H1 (cell line): ENCODE measurements around the gene FNDC1. TPM values are rescaled to one million over a fixed set of nuclear protein-coding genes. Genes with fewer than 3 reads are reported as not detected.

Experiments used
- CTCF ChIA-PET: fragments of 300-600 bp; sonication (Branson Sonifier 250); formaldehyde crosslinking; loops from one replicate; lab custom pipeline; 2021; ENCODE audit not compliant: partially characterized antibody; lab: Charles Lee
- POLR2A ChIA-PET: fragments of 300-600 bp; sonication (Branson Sonifier 250); formaldehyde crosslinking; loops from one replicate; lab custom pipeline; 2021; ENCODE audit warnings: inconsistent platforms; ENCODE audit not compliant: partially characterized antibody; lab: Charles Lee
- DNase-seq, 2 experiments: peaks; one replicate each; pipeline versions ENCODE4 v3.0.0 to v3.0.0-alpha.2; 2010 to 2022; ENCODE audit warnings: low spot score in 2 of 2, low read depth in 1 of 2, mixed read lengths in 1 of 2
- FAIRE-seq: peaks from 2 replicates; lab custom pipeline; 2011; peaks lifted over from hg19 to GRCh38; lab: Jason Lieb, UNC
- H2AFZ ChIP-seq: 2 replicates; pipeline ENCODE4 v1.8.1; 2012; ENCODE audit warnings: low read length, inconsistent platforms
- H2AK5ac ChIP-seq: 2 replicates; pipeline ENCODE4 v1.6.1; 2013; ENCODE audit warnings: low read depth, low read length
- H2BK120ac ChIP-seq: replicated peaks from 2 replicates; pipeline ENCODE3; 2013; ENCODE audit warnings: low read depth, low read length, inconsistent platforms
- H2BK12ac ChIP-seq: 2 replicates; pipeline ENCODE4 v1.6.1; 2013; ENCODE audit warnings: low read depth, low read length
- H2BK15ac ChIP-seq: 2 replicates; pipeline ENCODE4 v1.6.1; 2013; ENCODE audit warnings: low read length
- H2BK20ac ChIP-seq: 2 replicates; pipeline ENCODE4 v1.6.1; 2013; ENCODE audit warnings: low read length
- H2BK5ac ChIP-seq: 2 replicates; pipeline ENCODE4 v1.6.1; 2013; ENCODE audit warnings: low read depth, low read length
- H3K14ac ChIP-seq: 2 replicates; pipeline ENCODE4 v1.6.1; 2013; ENCODE audit warnings: inconsistent platforms; ENCODE audit not compliant: insufficient read length
- H3K18ac ChIP-seq: 2 replicates; pipeline ENCODE4 v1.6.1; 2013; ENCODE audit warnings: low read length; ENCODE audit errors: extremely low read depth
- H3K23ac ChIP-seq: 2 replicates; pipeline ENCODE4 v1.6.1; 2013; ENCODE audit warnings: inconsistent platforms; ENCODE audit not compliant: insufficient read length
- H3K23me2 ChIP-seq: 2 replicates; pipeline ENCODE4 v1.6.1; 2013; ENCODE audit warnings: low read depth, low read length
- H3K27ac ChIP-seq: 2 replicates; pipeline ENCODE4 v1.6.1; 2011; ENCODE audit warnings: low read depth, low read length, inconsistent platforms
- H3K27me3 ChIP-seq, 4 experiments: replicated peaks in 1 of 4; 1 replicate in 1 of 4; 2 replicates in 3 of 4; pipeline versions ENCODE4 v1.6.1 to v1.8.1; 2011 to 2013; ENCODE audit warnings: low read length in 3 of 4, mild to moderate bottlenecking in 3 of 4, inconsistent platforms in 2 of 4, mixed read lengths in 2 of 4, moderate library complexity in 1 of 4; ENCODE audit not compliant: control insufficient read depth in 3 of 4, insufficient read depth in 3 of 4; ENCODE audit errors: extremely low read depth in 1 of 4
- H3K36me3 ChIP-seq, 4 experiments: 2 replicates each; pipeline versions ENCODE4 v1.6.1 to v1.8.1; 2011 to 2013; ENCODE audit warnings: mild to moderate bottlenecking in 4 of 4, low read length in 3 of 4, moderate library complexity in 2 of 4, control low read depth in 1 of 4, inconsistent platforms in 1 of 4; ENCODE audit not compliant: insufficient read depth in 4 of 4, control insufficient read depth in 2 of 4
- H3K4ac ChIP-seq: replicated peaks from 2 replicates; pipeline ENCODE3; 2013; ENCODE audit warnings: low read length, low read depth, mixed read lengths, inconsistent platforms; ENCODE audit not compliant: insufficient read length
- H3K4me1 ChIP-seq, 4 experiments: replicated peaks in 1 of 4; 1 replicate in 1 of 4; 2 replicates in 3 of 4; pipeline versions ENCODE4 v1.6.1 to v1.8.1; 2011 to 2013; ENCODE audit warnings: low read length in 3 of 4, inconsistent platforms in 2 of 4, mixed read lengths in 1 of 4; ENCODE audit not compliant: insufficient read depth in 4 of 4, control insufficient read depth in 3 of 4
- H3K4me2 ChIP-seq, 2 experiments: 2 replicates each; pipeline versions ENCODE4 v1.6.1 to v1.8.1; 2011 to 2013; ENCODE audit warnings: low read depth in 2 of 2, low read length in 2 of 2, control low read depth in 1 of 2, inconsistent platforms in 1 of 2, mild to moderate bottlenecking in 1 of 2; ENCODE audit not compliant: insufficient read depth in 1 of 2
- H3K4me3 ChIP-seq, 4 experiments: fragments of 200-600, 300-600 bp in 1 of 4; sonication (generic), shearing (Covaris generic), sonication (Bioruptor Twin) in 1 of 4; 2 replicates each; pipeline versions ENCODE4 v1.5.1 to v1.8.1; 2011 to 2016; ENCODE audit warnings: low read length in 4 of 4, low read depth in 3 of 4, control low read depth in 2 of 4, inconsistent platforms in 2 of 4, mild to moderate bottlenecking in 2 of 4, mixed read lengths in 1 of 4, moderate library complexity in 1 of 4; ENCODE audit not compliant: insufficient read depth in 2 of 4; ENCODE audit errors: extremely low read depth in 1 of 4
- H3K56ac ChIP-seq: replicated peaks from 2 replicates; pipeline ENCODE3; 2013; ENCODE audit warnings: low read depth, mild to moderate bottlenecking, mixed read lengths, low read length, inconsistent platforms; ENCODE audit not compliant: insufficient read length
- H3K79me1 ChIP-seq: 2 replicates; pipeline ENCODE4 v1.6.1; 2013; ENCODE audit warnings: low read depth, low read length, control low read depth
- H3K79me2 ChIP-seq, 2 experiments: 2 replicates each; pipeline versions ENCODE4 v1.6.1 to v1.8.1; 2012 to 2013; ENCODE audit warnings: low read length in 2 of 2, mild to moderate bottlenecking in 2 of 2, inconsistent platforms in 1 of 2; ENCODE audit not compliant: insufficient read depth in 2 of 2, control insufficient read depth in 1 of 2
- H3K9ac ChIP-seq, 4 experiments: replicated peaks in 1 of 4; 1 replicate in 1 of 4; 2 replicates in 3 of 4; pipeline versions ENCODE4 v1.6.1 to v1.8.1; 2011 to 2013; ENCODE audit warnings: low read depth in 3 of 4, low read length in 3 of 4, control low read depth in 2 of 4, mild to moderate bottlenecking in 2 of 4, moderate library complexity in 2 of 4, inconsistent platforms in 1 of 4; ENCODE audit errors: extremely low read depth in 1 of 4
- H3K9me3 ChIP-seq, 2 experiments: 2 replicates each; pipeline versions ENCODE4 v1.6.1 to v1.8.1; 2012 to 2013; ENCODE audit warnings: mild to moderate bottlenecking in 2 of 2, moderate library complexity in 2 of 2, control low read depth in 1 of 2, inconsistent platforms in 1 of 2, low read depth in 1 of 2, low read length in 1 of 2, mixed read lengths in 1 of 2; ENCODE audit not compliant: insufficient read depth in 2 of 2
- H4K20me1 ChIP-seq, 2 experiments: replicated peaks in 1 of 2; 2 replicates each; pipeline versions ENCODE3 to v1.8.1; 2011 to 2013; ENCODE audit warnings: inconsistent platforms in 2 of 2, low read length in 2 of 2, mild to moderate bottlenecking in 1 of 2; ENCODE audit not compliant: insufficient read depth in 2 of 2, control insufficient read depth in 1 of 2
- H4K5ac ChIP-seq: 2 replicates; pipeline ENCODE4 v1.6.1; 2013; ENCODE audit warnings: low read length, low read depth, mixed read lengths, inconsistent platforms; ENCODE audit not compliant: insufficient read length
- H4K8ac ChIP-seq: 2 replicates; pipeline ENCODE4 v1.8.0; 2013; ENCODE audit warnings: mild to moderate bottlenecking, moderate library complexity, low read length, inconsistent platforms; ENCODE audit not compliant: insufficient read depth; ENCODE audit errors: extremely low read depth
- H4K91ac ChIP-seq: replicated peaks from 2 replicates; pipeline ENCODE3; 2013; ENCODE audit warnings: low read length, mixed read lengths, inconsistent platforms; ENCODE audit not compliant: insufficient read length
- JUND ChIP-seq: IDR thresholded peaks from 2 replicates; pipeline ENCODE4 v1.6.1; 2011; ENCODE audit warnings: mild to moderate bottlenecking, improper control_type of control experiment, low read length
- KDM4A ChIP-seq: IDR thresholded peaks from one replicate; pipeline ENCODE4 v1.7.1; 2012; ENCODE audit warnings: low read depth, mild to moderate bottlenecking, moderate library complexity, low read length, inconsistent platforms; ENCODE audit not compliant: severe bottlenecking
- SIRT6 ChIP-seq: IDR thresholded peaks from one replicate; pipeline ENCODE4 v1.7.1; 2012; ENCODE audit warnings: low read length, inconsistent platforms
- SUZ12 ChIP-seq: fragments of 200-600 bp; sonication (generic); IDR thresholded peaks from 2 replicates; pipeline ENCODE4 v1.6.1; 2012; ENCODE audit warnings: mild to moderate bottlenecking, inconsistent platforms, low read length, moderate library complexity, mixed read lengths
- YY1 ChIP-seq: IDR thresholded peaks from 2 replicates; pipeline ENCODE4 v1.6.1; 2011; ENCODE audit warnings: low read depth, mild to moderate bottlenecking, low read length
- WGBS, 2 experiments: shearing (Covaris generic) in 1 of 2; methylation state at CpG; one replicate each; pipeline versions ENCODE4 v1.1.6 to v1.1.7; 2013 to 2015; ENCODE audit warnings: low lambda C conversion rate in 2 of 2, mixed read lengths in 2 of 2, inconsistent platforms in 1 of 2, low coverage in 1 of 2, missing lambda C conversion rate in 1 of 2; ENCODE audit not compliant: insufficient replicate concordance in 2 of 2, insufficient coverage in 1 of 2, insufficient read length in 1 of 2; ENCODE audit errors: extremely low coverage in 1 of 2, missing lambda C conversion rate in 1 of 2; 5-methylcytosine and 5-hydroxymethylcytosine counted together
- polyA plus RNA-seq, 7 experiments: library from polyadenylated mRNA; depleted of rRNA in 3 of 7; stranded (reverse) in 5 of 7; unstranded in 2 of 7; fragments of >200 nt in 5 of 7; fragments of 200-250 nt in 2 of 7; gene quantifications; 1 replicate in 5 of 7; 2 replicates in 1 of 7; 4 replicates in 1 of 7; pipeline versions ENCODE4 v1.2.1 to v1.2.3, GENCODE V29; 2011 to 2013; ENCODE audit warnings: missing spikeins in 2 of 7, mixed read lengths in 2 of 7
- total RNA-seq: library from RNA; stranded (reverse); fragmentation: NEBNext Ultra II Directional; extraction: Animal tissue kit (Norgen Biotek cat#: 25700); gene quantifications from 2 replicates; pipeline ENCODE4 v1.2.1, GENCODE V29; 2021

FNDC1 gene
- total and polyA plus RNA-seq, 2 of the 8 experiments (the other 6 are each of a cell fraction or from before 2014, with no cell fraction given), result 0.06 to 0.30 TPM

DNA sequence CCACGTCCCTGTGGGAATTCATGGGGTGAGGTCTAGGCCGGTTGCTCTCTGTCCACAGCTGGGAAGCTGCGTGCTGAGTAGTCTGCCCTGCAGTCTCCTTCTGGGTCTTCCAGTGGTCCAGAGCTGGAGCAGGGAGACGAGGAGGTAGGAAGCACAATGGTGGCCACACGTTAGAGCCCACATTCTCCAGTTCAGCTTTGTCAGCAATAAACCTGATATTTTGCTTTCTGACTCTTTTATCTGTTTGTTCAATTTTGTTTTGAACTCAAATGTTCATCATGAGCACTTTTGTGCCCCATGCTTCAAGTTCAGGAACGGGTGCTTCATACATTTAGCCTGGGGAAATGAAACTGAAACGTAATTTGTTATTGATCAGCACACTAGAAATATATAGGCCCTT is 21.3 kb downstream of the FNDC1 start:
- Histone ChIP-seq H3K18ac (no peak overlapping the region), H4K8ac (no peak overlapping the region), H3K4me1 (no peaks in the 10 kb centered on the region), H2BK120ac (no peak overlapping the region), H3K56ac (no peak overlapping the region), H2BK20ac (no peak overlapping the region), H2AK5ac (no peak overlapping the region), H3K27me3 (no peaks in the 10 kb centered on the region), H3K4ac (no peak overlapping the region), H3K4me3 (no peak overlapping the region), H3K23me2 (no peaks in the 10 kb centered on the region; the same call in 1 of the 2 replicates), H4K5ac (no peak overlapping the region), H3K79me1 (no peaks in the 10 kb centered on the region), H2BK15ac (no peak overlapping the region), H2AFZ (no peak overlapping the region), H3K27ac (no peak overlapping the region), H4K91ac (no peak overlapping the region), H3K9ac (no peak overlapping the region), H3K14ac (no peak overlapping the region), H3K9me3 (peaks cover 44 to 80% of the 10 kb centered on the region in 2 experiments), H3K4me2 (no peak overlapping the region), H3K23ac (no peak overlapping the region), H4K20me1 (no peaks in the 10 kb centered on the region), H3K36me3 (no peaks in the 10 kb centered on the region), H2BK5ac (no peak overlapping the region), H2BK12ac (no peak overlapping the region), H3K79me2 (no peaks in the 10 kb centered on the region)
- FAIRE-seq, result no peak
- CTCF ChIA-PET, result no interaction called here
- POLR2A ChIA-PET, result no interaction called here
- TF ChIP-seq YY1, result no peak
- TF ChIP-seq SUZ12, result no peak
- no peak for TF ChIP-seq KDM4A
- no peak for TF ChIP-seq SIRT6
- TF ChIP-seq JUND, result no peak
- 83% methylated on average over 7 of the region's 7 CpGs; no CpG with 5 or more reads in 1 of the 2 experiments for WGBS, 2 experiments
- no peak for DNase-seq
